ENCODE data around the gene HOPX.
"Not testable (repeated sequence)": the region's sequence is repeated elsewhere in the genome, so short reads cannot be mapped to it uniquely, and the experiment has no call there.

HOPX gene

DNA sequence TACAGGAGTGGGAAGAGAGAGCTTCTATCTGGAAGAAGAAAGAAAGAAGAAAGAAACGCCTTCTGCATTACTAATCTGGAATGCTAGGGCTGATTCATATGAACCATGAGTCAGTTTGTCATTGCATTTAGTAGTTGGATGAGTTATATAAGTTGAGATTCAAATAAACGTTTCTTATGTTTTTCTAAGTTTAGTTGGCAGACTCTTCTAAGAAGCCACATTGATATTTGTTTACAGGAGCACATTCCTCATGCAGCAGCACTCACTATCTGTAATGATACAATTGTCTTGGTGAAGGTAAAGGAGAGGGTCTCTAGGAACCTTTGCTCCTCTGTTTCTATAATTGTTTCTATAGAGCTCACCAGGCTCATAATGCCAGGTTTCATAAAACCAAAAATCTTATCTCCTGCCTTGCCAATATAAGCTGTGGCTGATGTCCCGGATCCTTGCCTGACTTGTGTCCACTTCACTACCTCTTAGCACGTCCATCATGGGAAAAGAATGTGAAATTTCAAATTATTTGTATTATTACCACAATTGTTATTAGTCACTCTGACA is 39.5 kb downstream of the HOPX start:
- TF ChIP-seq, protein P1, sequence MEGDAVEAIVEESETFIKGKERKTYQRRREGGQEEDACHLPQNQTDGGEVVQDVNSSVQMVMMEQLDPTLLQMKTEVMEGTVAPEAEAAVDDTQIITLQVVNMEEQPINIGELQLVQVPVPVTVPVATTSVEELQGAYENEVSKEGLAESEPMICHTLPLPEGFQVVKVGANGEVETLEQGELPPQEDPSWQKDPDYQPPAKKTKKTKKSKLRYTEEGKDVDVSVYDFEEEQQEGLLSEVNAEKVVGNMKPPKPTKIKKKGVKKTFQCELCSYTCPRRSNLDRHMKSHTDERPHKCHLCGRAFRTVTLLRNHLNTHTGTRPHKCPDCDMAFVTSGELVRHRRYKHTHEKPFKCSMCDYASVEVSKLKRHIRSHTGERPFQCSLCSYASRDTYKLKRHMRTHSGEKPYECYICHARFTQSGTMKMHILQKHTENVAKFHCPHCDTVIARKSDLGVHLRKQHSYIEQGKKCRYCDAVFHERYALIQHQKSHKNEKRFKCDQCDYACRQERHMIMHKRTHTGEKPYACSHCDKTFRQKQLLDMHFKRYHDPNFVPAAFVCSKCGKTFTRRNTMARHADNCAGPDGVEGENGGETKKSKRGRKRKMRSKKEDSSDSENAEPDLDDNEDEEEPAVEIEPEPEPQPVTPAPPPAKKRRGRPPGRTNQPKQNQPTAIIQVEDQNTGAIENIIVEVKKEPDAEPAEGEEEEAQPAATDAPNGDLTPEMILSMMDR (conservative IDR thresholded peaks at IDR 0.05; ENCODE audit: low read depth, low read length), result peak; percentile 50
- no peak overlapping the region for H3K4me3 ChIP-seq (ENCODE audit: low read length)

GRCh38 chr4:56640621-56641493 is 40.2 kb downstream of the HOPX start:
- H3K4me3 ChIP-seq (ENCODE audit: low read length), result no peak overlapping the region
- TF ChIP-seq, protein P1 (conservative IDR thresholded peaks at IDR 0.05; ENCODE audit: low read depth, low read length), result no peak
- no peak for DNase-seq (ENCODE audit: low read depth)

More for the DNA sequence above, 39.5 kb downstream of the HOPX start:
- peak; percentile 51 for DNase-seq (ENCODE audit: low read depth)

GRCh38 chr4:56637791-56638190 is 43.3 kb downstream of the HOPX start:
- TF ChIP-seq, protein P1 (conservative IDR thresholded peaks at IDR 0.05; ENCODE audit: low read depth, low read length), result no peak
- H3K4me3 ChIP-seq (ENCODE audit: low read length), result no peak overlapping the region
- peak; percentile 83 for DNase-seq (ENCODE audit: low read depth)

GRCh38 chr4:56637154-56637553 is 43.9 kb downstream of the HOPX start:
- TF ChIP-seq, protein P1 (conservative IDR thresholded peaks at IDR 0.05; ENCODE audit: low read depth, low read length), result no peak
- DNase-seq (ENCODE audit: low read depth), result no peak
- no peak overlapping the region for H3K4me3 ChIP-seq (ENCODE audit: low read length)

GRCh38 chr4:56634954-56635353 is 46.1 kb downstream of the HOPX start:
- not testable (repeated sequence) for DNase-seq (ENCODE audit: low read depth); H3K4me3 ChIP-seq (ENCODE audit: low read length)

DNA sequence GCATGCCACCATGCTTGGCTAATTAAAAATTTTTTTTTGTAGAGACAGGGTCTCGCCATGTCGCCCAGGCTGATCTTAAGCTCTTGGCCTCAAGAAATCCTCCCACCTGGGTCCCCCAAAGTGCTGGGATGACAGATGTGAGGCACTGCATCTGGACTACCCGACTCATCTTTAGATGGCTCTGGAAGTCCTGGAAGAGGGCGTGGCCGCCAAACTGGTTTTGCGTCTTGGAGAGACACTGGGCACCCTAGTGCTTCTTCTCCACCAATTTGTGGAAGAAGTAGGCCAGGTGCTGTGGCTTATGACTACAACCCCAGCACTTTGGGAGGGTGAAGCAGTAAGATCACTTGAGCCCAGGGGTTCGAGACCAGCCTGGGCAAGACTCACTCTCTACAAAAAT is 47.6 kb downstream of the HOPX start:
- TF ChIP-seq, protein P1 (conservative IDR thresholded peaks at IDR 0.05; ENCODE audit: low read depth, low read length), result no peak
- no peak for DNase-seq (ENCODE audit: low read depth)
- no peak overlapping the region for H3K4me3 ChIP-seq (ENCODE audit: low read length)

DNA sequence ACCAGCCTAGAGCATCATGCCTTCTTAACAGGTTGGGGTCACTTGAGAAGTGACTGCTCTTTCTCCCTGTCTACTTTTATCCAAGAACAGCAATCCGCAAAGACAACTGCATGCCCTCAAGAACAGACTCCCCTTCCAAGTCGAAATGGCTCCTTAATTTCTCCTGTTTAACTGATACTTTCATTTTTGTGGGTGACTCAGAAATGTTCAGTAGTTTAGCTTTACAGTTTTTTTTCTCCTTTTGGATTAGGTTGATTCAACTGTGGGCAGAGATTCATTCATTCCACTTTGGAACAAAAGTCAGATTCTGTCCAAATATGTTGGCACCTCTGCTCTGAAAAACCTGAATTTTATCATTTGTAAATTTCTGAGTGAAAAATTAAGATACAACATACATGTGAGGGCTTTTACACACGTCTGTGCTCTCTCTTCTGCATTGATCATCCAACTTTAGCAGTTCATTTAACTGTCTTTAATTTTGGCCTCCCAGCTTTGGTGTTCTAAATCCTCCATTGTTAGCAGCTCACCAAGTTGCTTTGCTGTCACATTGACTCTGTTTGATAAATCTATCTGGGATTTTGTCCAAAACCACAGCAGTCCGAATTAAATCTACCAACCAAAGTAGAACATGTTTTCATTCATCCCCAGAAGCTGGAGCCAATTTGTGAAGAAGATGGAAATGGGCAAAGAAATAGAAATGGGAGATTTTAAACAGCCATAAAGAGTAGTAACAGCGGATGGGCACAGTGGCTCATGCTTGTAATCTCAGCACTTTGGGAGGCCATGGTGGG is 50.0 kb downstream of the HOPX start:
- H3K4me3 ChIP-seq (ENCODE audit: low read length), result no peak overlapping the region

More for the DNA sequence above, 50.0 kb downstream of the HOPX start:
- TF ChIP-seq, protein P1 (conservative IDR thresholded peaks at IDR 0.05; ENCODE audit: low read depth, low read length), result no peak
- peak; percentile 62 for DNase-seq (ENCODE audit: low read depth)
